H1 (cell line): ENCODE measurements around the gene CACNA2D1. TPM values are rescaled to one million over a fixed set of nuclear protein-coding genes. Genes with fewer than 3 reads are reported as not detected.

Experiments
- CHD7 ChIP-seq: fragments of 300-600 bp; sonication (generic); IDR thresholded peaks from 2 replicates; pipeline ENCODE4 v1.7.1; 2012; ENCODE audit warnings: low read length, moderate library complexity, mild to moderate bottlenecking, inconsistent platforms; ENCODE audit not compliant: insufficient replicate concordance
- FOSL1 ChIP-seq: IDR thresholded peaks from 2 replicates; pipeline ENCODE4 v1.6.1; 2011; ENCODE audit warnings: mild to moderate bottlenecking, low read depth, low read length, moderate library complexity; ENCODE audit not compliant: insufficient read depth
- polyA plus RNA-seq, 7 experiments: library from polyadenylated mRNA; depleted of rRNA in 3 of 7; stranded (reverse) in 5 of 7; unstranded in 2 of 7; fragments of >200 nt in 5 of 7; fragments of 200-250 nt in 2 of 7; gene quantifications; 1 replicate in 5 of 7; 2 replicates in 1 of 7; 4 replicates in 1 of 7; pipeline versions ENCODE4 v1.2.1 to v1.2.3, GENCODE V29; 2011 to 2013; ENCODE audit warnings: missing spikeins in 2 of 7, mixed read lengths in 2 of 7
- total RNA-seq: library from RNA; stranded (reverse); fragmentation: NEBNext Ultra II Directional; extraction: Animal tissue kit (Norgen Biotek cat#: 25700); gene quantifications from 2 replicates; pipeline ENCODE4 v1.2.1, GENCODE V29; 2021

CACNA2D1 gene
- total and polyA plus RNA-seq, 2 of the 8 experiments (the other 6 are each of a cell fraction or from before 2014, with no cell fraction given) = 4.3 to 27.3 TPM

- TF ChIP-seq CHD7 (no peak), FOSL1 (no peak)
These were observed 315.0 kb downstream of the CACNA2D1 start (continued) for GRCh38 chr7:82128546-82128945.
